H54 (cell line): ENCODE results near the gene DLG2.

Source experiments
- DNase-seq: peaks from one replicate; pipeline ENCODE4 v3.0.0; 2011; ENCODE audit warnings: low spot score, mixed read lengths; ENCODE audit not compliant: insufficient read length
- FAIRE-seq: peaks from 3 replicates; lab custom pipeline; 2011; peaks lifted over from hg19 to GRCh38; lab: Jason Lieb, UNC
- POLR2A ChIP-seq: IDR thresholded peaks from 2 replicates; pipeline ENCODE4 v1.6.1; 2011; ENCODE audit warnings: low read depth, mild to moderate bottlenecking, low read length

DLG2 gene

DNA sequence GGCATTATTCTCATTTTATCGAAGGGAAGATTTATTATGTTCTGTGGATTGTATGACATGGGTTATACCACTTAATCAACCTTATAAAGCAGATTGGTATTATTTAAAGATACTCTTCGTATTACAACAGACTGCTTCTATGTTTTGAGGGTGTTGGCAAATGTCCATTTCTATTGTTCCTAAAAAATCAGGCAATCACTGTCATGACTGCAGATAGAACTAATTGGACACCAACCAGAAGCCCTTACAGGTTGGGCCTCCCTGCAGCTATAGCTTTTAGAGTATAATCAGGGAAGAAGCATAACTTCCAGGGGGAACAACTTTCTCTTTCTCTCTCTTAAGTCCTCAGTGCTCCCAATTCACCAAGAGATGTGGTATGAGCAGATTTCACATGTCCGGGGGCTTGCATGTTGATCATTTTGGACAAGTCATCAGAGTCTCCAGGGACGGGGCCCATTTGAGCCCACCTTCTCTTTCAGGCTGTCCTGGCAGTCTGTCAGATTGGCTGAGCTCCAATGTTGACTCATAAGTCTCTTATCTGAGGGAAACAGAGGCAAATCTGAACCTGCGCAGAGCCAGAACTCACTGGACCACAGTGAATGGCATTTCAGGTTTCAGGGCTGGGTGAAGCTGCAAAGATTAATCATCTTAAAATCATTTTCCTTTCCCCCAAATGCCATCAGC, 2077.0 kb downstream of the DLG2 start:
- FAIRE-seq (no peak), DNase-seq (no peak)
- no peak for TF ChIP-seq POLR2A

DNA sequence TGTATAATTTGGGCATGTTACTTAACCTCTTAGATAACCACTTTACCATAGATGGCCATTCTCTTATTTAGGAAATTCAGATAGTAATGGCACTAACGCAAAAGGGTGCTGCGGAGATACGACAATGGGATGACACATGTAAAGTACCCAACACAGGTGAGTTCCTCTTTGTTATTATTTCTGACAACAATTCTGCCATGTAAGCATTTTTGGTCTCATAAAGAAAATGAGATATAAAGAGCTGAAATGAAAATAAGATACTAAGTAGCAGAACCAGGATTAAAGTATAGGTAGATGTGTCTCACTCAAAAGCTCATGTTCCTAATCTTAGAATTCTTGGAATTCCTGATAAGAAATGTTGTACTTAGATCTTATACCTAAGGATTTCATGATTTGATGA, 2080.8 kb downstream of the DLG2 start:
- DNase-seq (no peak), FAIRE-seq (no peak)
- TF ChIP-seq POLR2A: no peak

DNA sequence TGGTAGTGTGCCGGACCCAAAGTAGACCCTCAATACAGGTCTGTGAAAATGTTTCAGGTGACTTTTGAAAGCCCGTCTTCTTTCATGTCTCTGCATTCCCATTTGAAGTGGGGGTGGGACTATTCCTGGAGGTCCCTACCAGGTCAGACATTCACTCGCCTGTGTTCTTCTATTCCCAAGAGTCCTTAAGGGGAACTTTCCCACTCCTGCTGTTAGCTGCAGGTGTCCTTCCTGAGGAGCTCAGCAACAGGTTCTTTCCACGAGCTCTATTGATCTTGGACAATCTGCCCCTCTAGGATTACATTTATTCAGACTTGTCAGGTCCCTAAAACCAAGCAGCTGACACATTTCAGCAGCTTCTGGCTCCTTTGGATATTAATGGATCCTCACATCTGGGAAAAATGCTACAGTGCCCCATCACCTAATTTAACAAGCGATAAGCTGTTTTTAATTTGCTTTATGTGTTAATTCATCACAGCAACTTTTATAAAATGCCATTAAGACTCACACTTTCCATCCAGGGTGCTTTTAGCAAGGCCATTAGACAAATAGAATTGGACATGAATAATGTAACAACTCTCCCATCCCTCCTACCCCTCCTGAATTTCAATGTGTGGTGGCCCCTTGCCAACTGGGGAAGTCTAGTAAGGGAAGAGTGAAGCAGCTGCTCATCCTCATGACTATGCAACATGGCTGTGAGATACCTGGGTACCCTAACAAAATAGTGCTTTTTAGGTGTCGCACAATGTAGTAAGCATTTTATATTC, 2081.5 kb downstream of the DLG2 start:
- FAIRE-seq (no peak), DNase-seq (no peak)
- TF ChIP-seq POLR2A: no peak

DNA sequence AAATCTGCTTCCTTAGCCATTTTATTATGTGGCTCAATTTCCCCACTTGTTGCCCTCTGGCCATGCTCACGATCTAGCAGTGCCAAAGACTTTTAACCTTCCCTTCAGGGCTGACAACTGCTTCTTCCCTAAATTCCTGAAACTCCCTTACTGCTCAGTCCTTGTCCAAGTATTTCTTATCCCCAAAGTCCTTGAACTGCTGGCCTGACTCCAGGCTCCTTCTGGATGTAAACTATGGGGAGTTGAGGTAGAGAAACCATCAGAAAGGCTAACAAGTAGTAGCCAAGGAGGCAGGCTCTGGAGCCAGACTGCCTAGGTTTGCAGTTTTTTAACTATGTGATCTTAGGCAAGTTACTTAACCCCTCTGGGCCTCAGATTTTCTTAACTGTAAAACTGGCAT, 2082.3 kb downstream of the DLG2 start:
- DNase-seq: no peak
- no peak for FAIRE-seq
- TF ChIP-seq POLR2A: no peak

DNA sequence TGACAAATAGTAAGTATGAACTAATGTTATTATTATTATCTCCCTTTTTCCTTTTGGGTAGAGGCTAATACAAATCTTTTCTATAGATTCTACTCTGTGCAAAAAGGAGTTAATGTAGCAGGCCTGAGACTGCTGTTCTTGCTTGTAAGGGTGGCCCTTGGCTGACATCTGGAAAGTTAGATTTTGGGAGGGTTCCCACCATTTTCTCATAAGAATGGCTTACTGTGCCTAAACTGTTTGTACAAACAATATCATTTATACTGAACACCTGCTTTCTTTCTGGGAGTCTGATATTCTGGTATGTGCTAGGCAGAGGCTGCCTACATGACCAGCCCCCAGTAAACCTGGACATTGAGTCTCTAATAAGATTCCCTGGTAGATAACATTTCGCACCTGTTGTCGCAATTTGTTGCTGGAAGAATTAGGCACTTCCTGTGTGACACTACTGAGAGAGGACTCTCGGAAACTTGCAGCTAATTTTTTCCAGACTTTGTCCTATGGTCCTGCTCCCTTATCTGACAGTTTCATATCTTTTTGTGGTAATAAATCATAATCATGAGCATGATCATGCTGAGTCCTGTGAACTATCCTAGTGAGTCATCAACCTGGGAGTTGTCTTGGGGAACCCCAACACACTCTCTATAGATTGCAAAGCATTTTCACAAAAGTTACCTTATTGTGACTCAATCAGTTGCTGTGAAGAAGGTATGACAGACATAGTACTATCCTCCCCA, 2083.3 kb downstream of the DLG2 start:
- no peak for DNase-seq
- no peak for TF ChIP-seq POLR2A
- FAIRE-seq: no peak

DNA sequence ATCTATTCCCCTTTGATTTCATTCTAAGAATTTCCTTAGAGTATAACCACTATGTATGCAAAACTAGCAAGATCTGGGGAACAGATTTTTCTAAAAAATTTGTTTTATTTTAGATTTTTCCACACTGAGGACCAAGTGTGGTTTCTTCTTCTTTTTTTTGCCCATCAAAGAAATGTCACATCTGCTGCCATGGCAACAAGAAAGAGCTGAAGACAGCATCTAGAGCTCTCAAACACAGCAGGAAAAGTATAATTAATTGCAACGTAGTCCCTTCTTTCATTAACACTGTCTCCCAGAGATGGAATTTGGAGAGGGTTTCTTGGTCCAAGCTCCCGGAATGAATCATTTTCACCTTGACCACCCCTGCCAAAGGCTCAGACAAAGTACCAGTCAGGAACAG, 2084.3 kb downstream of the DLG2 start:
- DNase-seq (no peak), FAIRE-seq (no peak)
- no peak for TF ChIP-seq POLR2A

DNA sequence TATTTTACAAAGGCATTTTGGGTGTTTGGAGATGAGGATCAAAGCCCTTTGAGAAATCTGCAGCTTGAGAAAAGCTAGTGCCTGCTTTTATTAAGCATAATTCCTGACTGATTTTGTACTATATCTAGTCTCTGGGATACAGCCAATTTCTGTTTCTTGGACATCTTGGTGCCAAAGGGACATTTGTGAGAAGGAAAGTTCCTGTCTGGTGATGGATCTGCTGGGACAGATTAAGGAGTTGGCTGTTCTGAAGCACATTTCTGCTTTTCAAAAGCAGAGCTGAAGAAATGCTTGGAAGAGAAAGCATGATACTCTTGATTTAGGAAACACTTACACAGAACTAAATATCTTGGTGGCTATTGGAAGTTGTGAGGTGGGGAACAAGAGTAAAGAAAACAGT, 2086.4 kb downstream of the DLG2 start:
- DNase-seq (no peak), FAIRE-seq (no peak)
- TF ChIP-seq POLR2A: no peak

DNA sequence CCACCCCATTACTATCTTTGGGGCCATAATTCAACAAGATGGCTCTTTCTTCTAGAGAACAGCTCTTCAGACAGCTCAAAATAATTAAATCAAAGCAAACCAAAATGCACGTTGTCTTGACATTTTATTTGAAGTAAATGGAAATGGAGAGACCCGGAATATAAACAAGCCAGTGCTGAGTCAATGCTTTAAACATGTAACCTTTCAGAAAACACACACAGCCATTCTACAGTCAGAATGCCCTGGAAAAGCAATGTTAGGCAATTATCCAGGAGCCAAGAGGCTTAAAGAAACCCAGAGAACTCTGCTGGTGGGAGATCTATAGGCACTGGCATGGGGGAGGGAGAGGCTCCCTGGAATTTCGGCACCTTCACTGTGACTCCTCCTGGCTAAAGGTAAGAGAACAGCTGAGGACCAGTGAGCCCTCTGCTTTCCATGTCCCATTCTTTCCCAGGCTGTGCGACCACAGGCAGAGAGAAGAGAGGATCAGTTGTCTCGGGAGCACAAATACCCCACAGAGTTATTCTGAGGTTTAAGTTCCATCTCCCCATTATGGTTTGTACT, 2086.9 kb downstream of the DLG2 start:
- FAIRE-seq: no peak
- TF ChIP-seq POLR2A: no peak
- no peak for DNase-seq

DNA sequence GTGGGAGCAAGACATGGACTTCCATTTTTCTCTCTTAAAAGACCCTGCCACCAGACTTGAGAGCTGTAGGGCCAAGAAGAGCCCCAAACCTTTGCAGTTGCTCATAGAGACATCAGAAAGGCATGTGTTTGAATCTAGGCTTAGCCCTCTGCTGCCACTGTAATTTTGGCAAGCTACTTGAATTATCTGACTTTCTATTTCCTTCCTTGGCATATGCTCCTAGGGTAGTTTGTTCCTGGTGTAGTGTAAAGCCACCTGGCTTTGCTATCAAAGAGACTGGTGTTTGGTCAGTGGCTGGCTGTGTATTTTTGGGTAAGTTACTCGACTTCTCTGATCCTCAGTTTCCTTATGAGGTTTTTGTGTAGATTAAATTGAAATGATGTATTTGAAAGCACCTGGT, 2088.9 kb downstream of the DLG2 start:
- DNase-seq: no peak
- TF ChIP-seq POLR2A: no peak
- no peak for FAIRE-seq

DNA sequence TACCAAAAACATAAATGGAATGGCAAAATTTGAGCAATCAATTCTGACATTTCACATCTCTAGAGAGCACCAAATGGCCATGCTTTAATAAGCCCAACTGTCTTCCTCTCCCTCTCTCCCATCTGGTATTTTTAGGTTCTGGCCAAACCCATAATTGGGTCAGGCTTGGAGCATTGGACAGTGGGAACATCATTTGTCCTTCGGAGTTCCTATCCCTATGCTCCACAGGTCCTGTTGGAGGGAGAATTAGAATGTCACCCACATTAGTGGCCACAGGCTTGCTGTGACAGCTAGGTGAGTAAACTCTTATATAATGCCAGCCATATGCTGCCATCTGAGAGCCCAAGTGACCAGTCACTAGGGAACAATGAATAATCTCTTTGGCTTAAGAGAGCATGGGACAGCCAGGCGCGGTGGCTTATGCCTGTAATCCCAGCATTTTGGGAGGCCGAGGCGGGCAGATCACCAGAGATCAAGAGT, 2090.0 kb downstream of the DLG2 start:
- no peak for DNase-seq
- FAIRE-seq: no peak
- no peak for TF ChIP-seq POLR2A

DNA sequence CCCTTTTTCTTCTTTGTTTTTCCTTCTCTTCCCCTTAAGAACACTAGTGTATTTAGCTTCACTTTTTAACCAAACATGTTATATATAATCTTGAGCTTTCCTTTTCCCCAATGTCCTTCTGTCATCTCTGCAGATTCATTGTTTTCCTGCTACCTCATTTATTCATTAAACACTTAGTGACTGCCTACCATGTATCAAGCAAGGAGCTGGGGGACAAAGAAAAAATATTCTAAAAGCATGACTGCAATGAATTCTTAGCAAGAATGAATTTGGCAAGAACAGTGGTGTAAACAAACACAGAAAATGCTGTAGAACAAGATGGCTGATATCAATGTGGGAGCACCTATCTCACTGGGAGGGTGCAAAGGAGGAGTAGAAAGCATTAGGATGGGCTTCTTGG, 2094.0 kb downstream of the DLG2 start:
- DNase-seq: no peak
- FAIRE-seq: no peak
- TF ChIP-seq POLR2A: no peak

DNA sequence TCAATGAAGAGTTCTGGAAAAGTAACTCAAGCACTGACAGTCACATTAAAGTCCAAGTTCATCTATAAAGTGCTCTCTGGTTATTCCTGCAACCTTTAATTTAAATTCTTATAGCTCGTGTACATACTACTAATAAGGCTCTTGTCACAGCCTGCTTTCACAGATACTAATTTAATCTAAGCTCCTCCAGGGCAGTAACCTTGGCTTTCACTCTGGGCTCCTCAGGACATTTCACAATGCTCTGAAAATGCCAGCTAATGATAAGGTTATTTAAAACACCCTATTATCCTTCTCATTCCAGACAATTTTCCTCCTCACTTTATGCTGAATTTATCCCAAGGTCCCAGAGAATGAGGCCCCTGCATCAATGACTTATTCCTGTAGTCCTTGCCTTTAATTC, 2098.3 kb downstream of the DLG2 start:
- TF ChIP-seq POLR2A: no peak
- no peak for FAIRE-seq

DNA sequence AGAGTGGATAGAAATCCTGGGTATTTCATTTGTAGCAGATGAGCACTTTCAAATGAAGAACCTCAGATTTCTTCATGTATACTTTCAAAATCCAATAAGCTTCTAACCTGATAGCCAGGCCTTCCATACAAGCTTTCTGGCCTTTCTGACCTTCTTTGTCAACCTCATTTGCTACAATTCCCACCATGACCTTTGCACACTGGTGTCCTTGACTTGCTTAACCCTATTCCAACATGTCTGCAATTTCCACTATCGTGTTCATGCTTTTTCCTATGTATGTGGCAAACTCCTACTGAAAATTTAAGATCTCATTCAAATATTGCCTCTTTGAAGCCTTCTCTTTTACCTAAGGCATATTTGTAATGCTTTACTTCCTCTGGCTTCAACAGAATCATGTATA, 2098.9 kb downstream of the DLG2 start:
- TF ChIP-seq POLR2A: no peak
- DNase-seq (no peak), FAIRE-seq (no peak)

More for the DNA sequence above, 2098.3 kb downstream of the DLG2 start:
- no peak for DNase-seq

DNA sequence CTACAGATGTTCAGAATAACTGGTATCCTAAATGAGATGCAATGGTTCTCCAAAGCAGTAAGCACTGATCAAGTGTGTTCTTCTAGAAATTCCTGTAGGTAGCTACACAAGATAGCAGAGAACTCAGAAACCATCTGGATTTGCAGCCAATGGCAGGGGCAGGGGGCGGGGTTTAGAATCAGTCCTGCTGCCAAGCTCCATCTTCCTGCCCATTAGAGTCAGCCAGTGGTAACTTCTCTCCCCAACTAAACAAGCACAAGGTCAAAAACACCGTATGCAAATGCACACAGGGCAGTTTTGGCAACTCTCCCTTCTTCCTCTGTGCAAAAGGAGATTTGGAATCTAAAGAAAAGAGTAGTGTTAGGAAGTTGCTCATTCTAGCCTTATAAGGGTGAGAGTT, 2103.5 kb downstream of the DLG2 start:
- no peak for DNase-seq
- FAIRE-seq: no peak

More for the DNA sequence above, 2103.5 kb downstream of the DLG2 start:
- TF ChIP-seq POLR2A: no peak
